ENCODE measurements around the gene SNRK.

SNRK gene

DNA sequence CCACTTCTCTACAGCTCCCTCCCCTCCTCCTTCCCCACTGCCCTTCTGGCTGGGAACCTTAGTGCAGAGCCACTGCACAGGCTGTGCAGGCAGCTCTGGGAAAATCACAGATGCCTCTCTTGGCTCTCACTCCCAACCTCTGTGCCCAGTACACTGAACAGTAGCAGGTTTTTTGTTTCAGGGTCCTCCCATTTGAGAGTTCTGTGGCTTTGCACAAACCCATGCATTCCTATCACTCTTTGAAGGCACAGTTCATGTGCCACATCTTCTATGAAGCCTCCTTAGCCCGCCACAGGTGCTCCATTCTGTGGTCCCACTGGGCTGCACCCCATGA lies 103.9 kb downstream of the SNRK start:
- no peaks in the 10 kb centered on the region for H3K27me3 ChIP-seq (ENCODE audit: insufficient read depth, low read length, poor library complexity)
- H2AFZ ChIP-seq (ENCODE audit: low read depth, low read length), result no peak overlapping the region
- H3K36me3 ChIP-seq (ENCODE audit: insufficient read depth, low read length), result no peaks in the 10 kb centered on the region
- H3K79me2 ChIP-seq (ENCODE audit: insufficient read depth, low read length), result no peaks in the 10 kb centered on the region
- no peaks in the 10 kb centered on the region for H3K9me3 ChIP-seq (ENCODE audit: insufficient read depth, low read length, severe bottlenecking)
- no peak overlapping the region for H3K27ac ChIP-seq (ENCODE audit: low read length)
- no peak overlapping the region for H3K4me2 ChIP-seq (ENCODE audit: insufficient read depth, low read length)
- no peaks in the 10 kb centered on the region for H4K20me1 ChIP-seq (ENCODE audit: insufficient read depth, low read length)
- TF ChIP-seq, protein P1, sequence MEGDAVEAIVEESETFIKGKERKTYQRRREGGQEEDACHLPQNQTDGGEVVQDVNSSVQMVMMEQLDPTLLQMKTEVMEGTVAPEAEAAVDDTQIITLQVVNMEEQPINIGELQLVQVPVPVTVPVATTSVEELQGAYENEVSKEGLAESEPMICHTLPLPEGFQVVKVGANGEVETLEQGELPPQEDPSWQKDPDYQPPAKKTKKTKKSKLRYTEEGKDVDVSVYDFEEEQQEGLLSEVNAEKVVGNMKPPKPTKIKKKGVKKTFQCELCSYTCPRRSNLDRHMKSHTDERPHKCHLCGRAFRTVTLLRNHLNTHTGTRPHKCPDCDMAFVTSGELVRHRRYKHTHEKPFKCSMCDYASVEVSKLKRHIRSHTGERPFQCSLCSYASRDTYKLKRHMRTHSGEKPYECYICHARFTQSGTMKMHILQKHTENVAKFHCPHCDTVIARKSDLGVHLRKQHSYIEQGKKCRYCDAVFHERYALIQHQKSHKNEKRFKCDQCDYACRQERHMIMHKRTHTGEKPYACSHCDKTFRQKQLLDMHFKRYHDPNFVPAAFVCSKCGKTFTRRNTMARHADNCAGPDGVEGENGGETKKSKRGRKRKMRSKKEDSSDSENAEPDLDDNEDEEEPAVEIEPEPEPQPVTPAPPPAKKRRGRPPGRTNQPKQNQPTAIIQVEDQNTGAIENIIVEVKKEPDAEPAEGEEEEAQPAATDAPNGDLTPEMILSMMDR (IDR thresholded peaks at IDR 0.05; ENCODE audit: borderline replicate concordance, extremely low read depth, low read length, poor library complexity, severe bottlenecking), result no peak
- TF ChIP-seq EZH2 (IDR thresholded peaks at IDR 0.05; ENCODE audit: borderline replicate concordance, low read depth, low read length, severe bottlenecking), result no peak
- H3K4me1 ChIP-seq (ENCODE audit: insufficient read depth, low read length), result no peaks in the 10 kb centered on the region
- DNase-seq (no peak), ATAC-seq (ENCODE audit: insufficient read depth, low read depth) (no peak)
- H3K4me3 ChIP-seq (ENCODE audit: low read depth in 1 of 2, low read length in 2 of 2), result no peak overlapping the region
- no peak overlapping the region for H3K9ac ChIP-seq (ENCODE audit: low read depth, low read length)

DNA sequence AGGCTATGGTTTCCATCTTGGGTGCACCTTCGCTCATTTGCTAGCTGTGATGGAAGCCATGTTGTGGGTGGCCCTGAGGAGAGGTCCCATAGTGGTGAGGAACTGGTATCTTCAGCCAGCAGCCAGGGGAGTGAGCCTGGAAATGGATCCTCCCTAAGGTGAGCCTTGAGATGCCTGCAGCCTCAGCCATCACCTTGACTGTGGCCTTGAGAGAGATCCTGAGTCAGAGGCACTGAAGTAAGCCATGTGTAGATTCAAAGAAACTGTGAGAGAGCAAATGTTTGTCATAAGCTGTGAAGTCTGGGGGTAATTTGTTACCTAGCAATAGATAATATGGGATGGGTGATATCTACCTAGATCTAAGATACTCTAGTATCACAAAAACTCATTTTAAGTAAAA lies 105.3 kb downstream of the SNRK start:
- Histone ChIP-seq H3K36me3 (ENCODE audit: insufficient read depth, low read length) (no peaks in the 10 kb centered on the region), H3K4me2 (ENCODE audit: insufficient read depth, low read length) (no peak overlapping the region), H3K4me3 (ENCODE audit: low read depth in 1 of 2, low read length in 2 of 2) (no peak overlapping the region), H4K20me1 (ENCODE audit: insufficient read depth, low read length) (no peaks in the 10 kb centered on the region), H3K79me2 (ENCODE audit: insufficient read depth, low read length) (no peaks in the 10 kb centered on the region), H3K27me3 (ENCODE audit: insufficient read depth, low read length, poor library complexity) (no peaks in the 10 kb centered on the region), H2AFZ (ENCODE audit: low read depth, low read length) (no peak overlapping the region), H3K9me3 (ENCODE audit: insufficient read depth, low read length, severe bottlenecking) (no peaks in the 10 kb centered on the region), H3K9ac (ENCODE audit: low read depth, low read length) (no peak overlapping the region), H3K4me1 (ENCODE audit: insufficient read depth, low read length) (no peaks in the 10 kb centered on the region), H3K27ac (ENCODE audit: low read length) (no peak overlapping the region)
- DNase-seq (no peak), ATAC-seq (ENCODE audit: insufficient read depth, low read depth) (no peak)
- TF ChIP-seq, protein P1 (IDR thresholded peaks at IDR 0.05; ENCODE audit: borderline replicate concordance, extremely low read depth, low read length, poor library complexity, severe bottlenecking), result no peak
- TF ChIP-seq EZH2 (IDR thresholded peaks at IDR 0.05; ENCODE audit: borderline replicate concordance, low read depth, low read length, severe bottlenecking), result no peak

DNA sequence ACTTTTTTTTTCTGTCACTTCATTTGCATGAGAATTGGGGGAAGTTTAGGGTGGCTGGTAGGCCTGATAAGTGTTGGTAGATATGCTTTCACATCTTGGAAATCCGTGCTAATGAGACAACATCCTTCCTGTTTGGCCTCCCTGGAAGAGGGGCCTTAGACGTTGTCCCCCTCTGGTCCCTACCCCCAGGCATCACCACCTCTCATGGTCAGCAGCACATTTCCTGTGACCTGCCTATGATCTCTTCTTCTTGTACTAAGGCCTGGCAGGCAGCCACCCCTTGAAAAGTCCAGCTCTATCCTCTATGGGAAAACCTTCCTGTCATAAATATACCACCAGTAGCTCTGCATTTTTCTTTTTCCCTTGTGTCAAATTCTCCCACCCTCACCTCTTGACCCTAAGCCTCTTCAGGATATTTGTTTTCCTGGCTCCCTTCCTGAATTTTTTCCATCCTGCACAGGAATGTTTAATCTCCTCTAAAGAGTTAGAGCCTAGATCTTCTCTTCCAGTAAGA lies 107.8 kb downstream of the SNRK start:
- H3K9ac ChIP-seq (ENCODE audit: low read depth, low read length), result no peak overlapping the region
- TF ChIP-seq, protein P1 (IDR thresholded peaks at IDR 0.05; ENCODE audit: borderline replicate concordance, extremely low read depth, low read length, poor library complexity, severe bottlenecking), result no peak
- TF ChIP-seq EZH2 (IDR thresholded peaks at IDR 0.05; ENCODE audit: borderline replicate concordance, low read depth, low read length, severe bottlenecking), result no peak
- H3K4me3 ChIP-seq (ENCODE audit: low read depth in 1 of 2, low read length in 2 of 2), result no peak overlapping the region
- no peaks in the 10 kb centered on the region for H4K20me1 ChIP-seq (ENCODE audit: insufficient read depth, low read length)
- no peaks in the 10 kb centered on the region for H3K79me2 ChIP-seq (ENCODE audit: insufficient read depth, low read length)
- H3K27ac ChIP-seq (ENCODE audit: low read length), result no peak overlapping the region
- H2AFZ ChIP-seq (ENCODE audit: low read depth, low read length), result no peak overlapping the region
- DNase-seq (no peak), ATAC-seq (ENCODE audit: insufficient read depth, low read depth) (no peak)
- no peaks in the 10 kb centered on the region for H3K36me3 ChIP-seq (ENCODE audit: insufficient read depth, low read length)
- H3K4me2 ChIP-seq (ENCODE audit: insufficient read depth, low read length), result no peak overlapping the region
- no peaks in the 10 kb centered on the region for H3K27me3 ChIP-seq (ENCODE audit: insufficient read depth, low read length, poor library complexity)
- no peaks in the 10 kb centered on the region for H3K4me1 ChIP-seq (ENCODE audit: insufficient read depth, low read length)
- no peaks in the 10 kb centered on the region for H3K9me3 ChIP-seq (ENCODE audit: insufficient read depth, low read length, severe bottlenecking)

DNA sequence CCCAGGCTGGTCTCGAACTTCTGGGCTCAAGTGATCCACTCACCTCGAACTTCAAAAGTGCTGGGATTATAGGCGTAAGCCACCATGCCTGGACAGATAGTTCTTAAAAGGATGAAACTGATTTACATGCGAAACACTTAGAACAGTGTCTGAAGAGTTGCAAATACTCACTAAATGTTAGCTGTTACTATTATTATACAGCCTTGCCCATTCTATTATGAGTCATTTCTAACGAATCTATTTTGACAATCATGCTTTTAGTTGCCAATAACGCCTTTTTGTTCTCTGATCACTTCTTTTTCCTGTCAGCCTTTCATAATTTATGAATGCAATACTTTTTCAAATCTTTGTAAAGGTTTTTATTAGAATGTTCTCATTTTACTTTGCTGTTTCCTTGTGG lies 112.7 kb downstream of the SNRK start:
- DNase-seq (no peak), ATAC-seq (ENCODE audit: insufficient read depth, low read depth) (no peak)
- H3K9me3 ChIP-seq (ENCODE audit: insufficient read depth, low read length, severe bottlenecking), result no peaks in the 10 kb centered on the region
- no peak overlapping the region for H3K4me3 ChIP-seq (ENCODE audit: low read depth in 1 of 2, low read length in 2 of 2)
- H4K20me1 ChIP-seq (ENCODE audit: insufficient read depth, low read length), result no peaks in the 10 kb centered on the region
- no peak overlapping the region for H3K9ac ChIP-seq (ENCODE audit: low read depth, low read length)
- H3K36me3 ChIP-seq (ENCODE audit: insufficient read depth, low read length), result no peaks in the 10 kb centered on the region
- H3K4me2 ChIP-seq (ENCODE audit: insufficient read depth, low read length), result no peak overlapping the region
- H3K27ac ChIP-seq (ENCODE audit: low read length), result no peak overlapping the region
- TF ChIP-seq, protein P1 (IDR thresholded peaks at IDR 0.05; ENCODE audit: borderline replicate concordance, extremely low read depth, low read length, poor library complexity, severe bottlenecking), result no peak
- TF ChIP-seq EZH2 (IDR thresholded peaks at IDR 0.05; ENCODE audit: borderline replicate concordance, low read depth, low read length, severe bottlenecking), result no peak
- no peaks in the 10 kb centered on the region for H3K79me2 ChIP-seq (ENCODE audit: insufficient read depth, low read length)
- no peaks in the 10 kb centered on the region for H3K4me1 ChIP-seq (ENCODE audit: insufficient read depth, low read length)
- H2AFZ ChIP-seq (ENCODE audit: low read depth, low read length), result no peak overlapping the region
- H3K27me3 ChIP-seq (ENCODE audit: insufficient read depth, low read length, poor library complexity), result no peaks in the 10 kb centered on the region

All from DND-41 (cell line).